Suppressor macrophage treated with lipopolysaccharide for 1 hour (primary cell): ENCODE results near the gene A1CF.
"Not testable (repeated sequence)": the region's sequence is repeated elsewhere in the genome, so short reads cannot be mapped to it uniquely, and the experiment has no call there.

Source experiments
- DNase-seq, 3 donors: peaks; one replicate each; pipeline ENCODE4 v3.0.0-alpha.2; 2020 to 2022

The A1CF gene

DNA sequence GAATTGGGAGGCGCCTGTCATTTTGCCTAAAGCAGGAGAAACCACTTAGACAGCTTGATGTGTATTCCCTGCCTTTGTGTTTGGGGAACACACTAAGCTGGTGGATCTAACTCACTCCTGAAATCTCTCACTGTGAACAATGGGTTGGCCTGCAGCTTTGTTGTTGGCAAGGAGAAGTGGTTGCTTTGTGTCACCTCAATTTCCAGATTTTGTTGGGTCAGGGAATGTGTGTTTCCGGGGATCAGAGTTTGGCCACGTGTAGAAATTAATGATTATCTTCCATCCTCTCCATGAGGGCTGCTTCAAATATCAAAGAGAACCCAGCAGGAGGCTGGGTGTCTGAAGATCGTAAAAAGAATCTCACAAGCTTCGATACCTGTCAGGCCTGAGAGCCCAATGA, 27.8 kb downstream of the A1CF start:
- no peak for DNase-seq

DNA sequence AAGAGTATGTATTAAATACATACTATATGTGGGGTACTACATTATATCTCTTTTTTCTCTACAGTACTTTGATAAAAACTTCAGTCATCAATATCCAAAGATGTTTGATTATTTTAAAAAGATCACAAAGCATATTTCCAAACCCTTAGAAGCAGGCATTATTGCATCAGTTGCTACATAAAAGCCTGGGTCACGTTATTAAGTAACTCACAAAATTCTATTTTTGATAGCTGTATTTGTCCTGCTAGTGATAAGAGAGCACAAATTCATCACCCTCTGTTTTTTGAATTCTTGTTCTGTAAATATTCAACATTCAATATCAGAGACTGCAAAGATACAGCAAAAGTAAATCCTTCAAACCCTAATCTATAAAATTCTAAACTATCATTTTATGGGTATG, 30.0 kb downstream of the A1CF start:
- no peak for DNase-seq

DNA sequence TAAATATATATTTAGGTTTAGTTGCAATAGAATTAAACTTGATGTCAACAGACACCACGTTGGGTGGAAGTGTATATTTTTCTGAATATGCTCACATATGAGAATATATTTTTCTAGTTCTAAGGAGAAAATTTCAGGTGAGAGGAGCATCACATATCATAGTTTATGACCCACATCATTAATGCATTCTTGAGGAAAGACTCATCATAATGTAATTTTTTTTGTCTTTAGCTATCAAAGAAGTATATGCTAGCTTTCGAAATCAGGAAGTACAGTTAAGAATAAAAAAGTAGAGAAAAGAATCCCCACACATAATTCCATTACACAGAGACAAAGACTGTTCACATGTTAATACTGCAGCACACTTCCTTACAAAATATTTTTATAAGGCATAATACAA, 30.4 kb downstream of the A1CF start:
- DNase-seq = no peak

DNA sequence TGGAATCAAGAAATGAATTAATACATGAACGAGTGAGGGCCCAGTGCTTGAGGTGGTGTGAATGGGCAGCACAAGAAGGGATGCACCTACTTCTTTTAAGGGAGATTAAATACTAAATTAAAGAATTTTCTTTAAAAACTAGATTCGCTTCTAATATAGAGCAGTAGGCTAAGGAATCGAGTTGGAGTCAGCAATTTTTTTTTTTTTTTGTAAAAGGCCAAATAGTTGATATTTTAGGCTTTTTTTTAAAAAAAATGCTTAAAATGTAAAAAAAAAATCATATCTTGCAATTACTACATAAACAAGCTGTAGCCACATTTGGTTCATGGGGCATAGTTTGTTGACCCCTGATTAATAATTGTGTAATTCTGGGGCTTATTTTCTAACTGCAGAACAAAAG, 31.9 kb downstream of the A1CF start:
- no peak for DNase-seq

DNA sequence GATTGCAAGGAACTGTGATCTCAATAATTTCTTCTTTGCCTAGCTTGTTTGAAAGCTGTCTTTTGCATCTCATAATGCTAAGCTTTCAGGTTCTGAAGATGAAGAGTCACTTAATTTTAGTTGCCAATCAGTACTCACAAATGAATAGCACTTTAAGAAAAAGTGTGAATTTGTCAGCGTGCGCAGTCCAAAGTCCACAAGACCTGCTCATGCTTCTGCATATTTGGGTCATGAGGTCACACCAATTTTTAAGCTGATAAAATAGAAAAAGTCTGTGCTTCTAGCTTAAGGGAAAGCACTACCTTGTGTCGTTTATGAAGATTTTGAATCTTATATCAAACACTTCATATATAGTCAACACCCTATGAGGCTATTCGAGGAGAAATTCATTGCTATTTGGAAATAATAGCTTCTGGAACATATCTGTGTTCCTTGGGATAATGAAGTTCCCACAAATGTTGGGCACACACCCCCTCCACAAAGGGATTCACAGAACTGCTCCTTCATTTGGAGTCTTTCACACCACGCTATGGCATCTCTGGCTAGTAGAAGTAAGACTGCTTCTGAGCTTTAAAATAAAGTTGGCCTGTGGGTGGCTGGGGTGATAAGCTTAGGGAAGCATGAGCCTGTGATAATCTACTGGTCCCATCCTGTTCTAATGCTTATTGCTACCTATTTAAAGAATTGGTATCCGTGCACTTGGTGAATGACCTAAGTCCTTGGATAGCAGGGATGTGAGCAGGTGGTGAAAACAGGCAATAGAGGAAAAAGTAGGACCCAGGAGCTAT, 33.3 kb downstream of the A1CF start:
- DNase-seq = no peak

DNA sequence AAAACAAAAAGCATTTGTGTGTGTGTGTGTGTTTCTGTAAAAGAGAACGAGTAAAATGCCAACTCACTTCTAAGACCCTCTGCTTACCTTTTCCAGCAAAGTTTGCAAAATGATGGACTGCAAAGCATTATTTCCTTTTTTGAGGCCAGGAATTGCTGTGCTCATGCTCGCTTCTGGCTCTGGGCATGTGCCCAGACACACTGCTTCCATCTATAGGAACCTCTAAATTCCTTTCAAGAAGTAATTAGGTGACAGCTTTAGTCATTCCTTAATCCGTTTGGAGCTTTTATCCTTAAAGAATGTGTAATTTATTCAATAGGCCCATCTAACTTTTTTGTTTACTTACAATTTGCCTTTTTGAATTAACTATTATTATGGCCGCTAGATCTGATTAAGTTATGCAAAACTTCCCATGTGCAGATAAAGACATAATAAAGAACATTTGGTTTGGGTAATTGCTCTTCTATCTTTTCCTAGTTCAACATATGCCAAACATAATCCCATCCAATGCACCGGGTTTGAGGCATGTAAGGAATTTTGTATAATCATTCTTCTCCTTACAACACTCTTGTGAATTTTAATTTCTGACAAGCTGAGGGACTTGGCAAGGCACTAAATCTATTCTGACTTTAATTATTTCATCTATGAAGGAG, 34.7 kb downstream of the A1CF start:
- no peak for DNase-seq

DNA sequence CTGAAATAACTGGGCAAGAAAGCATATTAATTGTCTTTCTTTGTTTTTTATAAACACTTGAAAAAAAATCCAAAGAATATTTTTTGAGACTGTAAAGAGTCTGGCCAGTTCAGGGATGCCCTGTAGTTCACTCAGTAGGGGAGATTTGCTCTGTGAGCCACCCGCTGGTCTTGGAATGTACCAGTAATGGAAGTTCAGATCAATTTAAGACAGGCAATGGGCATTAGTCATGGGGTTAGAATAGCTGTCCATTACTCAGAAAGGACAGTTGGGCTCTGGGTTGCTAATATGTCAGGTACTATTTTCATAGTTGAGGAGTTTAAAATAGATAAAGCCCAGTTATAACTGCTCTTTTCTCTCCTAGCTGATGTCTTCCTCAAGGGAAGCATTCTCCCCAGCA, 38.7 kb downstream of the A1CF start:
- no peak for DNase-seq

DNA sequence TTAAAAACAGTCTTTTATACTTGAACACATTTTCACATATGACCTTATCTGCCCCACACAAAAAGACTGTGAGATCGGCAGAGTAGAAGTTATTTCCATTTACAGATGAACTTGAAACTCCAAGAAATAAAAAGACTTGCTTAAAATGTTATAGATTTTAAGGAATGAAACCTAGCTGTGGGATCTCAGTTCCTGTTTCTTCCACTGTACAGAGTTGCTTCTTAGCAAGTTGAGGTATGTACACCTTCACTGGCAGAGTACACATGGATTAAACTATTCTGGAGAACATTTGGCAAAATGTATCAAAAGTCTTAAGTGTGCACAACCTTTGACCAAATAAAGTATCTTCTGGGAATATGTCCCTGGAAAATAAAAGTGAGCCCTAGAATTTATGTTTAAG, 48.3 kb downstream of the A1CF start:
- DNase-seq = no peak

DNA sequence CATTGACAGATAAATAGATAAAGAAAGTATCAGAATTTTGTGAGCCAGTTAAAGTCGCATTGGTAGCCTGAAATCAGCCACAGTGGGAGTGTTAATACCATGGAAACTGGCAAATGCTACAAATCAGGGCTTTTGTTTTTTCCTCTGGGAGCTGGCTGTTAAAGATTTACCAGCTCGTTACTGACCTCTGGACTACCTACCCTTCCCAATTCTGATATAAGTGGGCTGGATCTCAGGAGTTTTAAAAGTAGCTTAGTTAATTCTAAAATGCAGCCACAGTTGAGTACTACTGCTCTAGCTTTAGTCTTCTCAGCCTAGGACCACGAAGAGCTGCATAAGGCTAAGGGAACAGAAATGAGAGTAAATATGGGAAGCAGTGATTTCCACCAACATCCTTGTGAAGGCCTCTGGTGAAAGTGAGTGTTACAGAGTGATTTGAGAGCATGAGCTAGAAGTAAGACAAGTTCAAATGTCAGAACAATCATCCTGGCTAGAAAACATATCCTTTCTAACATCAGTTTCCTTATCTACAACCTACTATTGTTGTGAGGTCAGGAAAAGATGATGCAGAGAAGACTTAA, 53.2 kb downstream of the A1CF start:
- DNase-seq = no peak

DNA sequence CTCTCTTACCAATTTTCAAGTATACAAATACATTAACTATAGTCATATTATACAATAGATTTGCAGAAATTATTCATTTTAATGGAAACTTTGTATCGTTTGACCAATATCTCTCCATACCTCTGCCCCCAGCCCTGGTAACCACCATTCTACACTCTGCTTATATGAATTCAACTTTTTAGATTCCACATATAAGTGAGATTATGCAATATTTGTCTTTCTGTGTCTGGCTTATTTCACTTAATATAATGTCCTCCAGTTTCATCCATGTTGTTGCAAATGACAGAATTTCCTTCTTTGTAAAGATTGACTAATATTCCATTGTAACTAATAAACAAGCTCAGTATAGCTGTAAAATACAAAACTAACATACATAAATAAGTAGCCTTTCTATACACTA, 55.4 kb downstream of the A1CF start:
- DNase-seq = no peak

DNA sequence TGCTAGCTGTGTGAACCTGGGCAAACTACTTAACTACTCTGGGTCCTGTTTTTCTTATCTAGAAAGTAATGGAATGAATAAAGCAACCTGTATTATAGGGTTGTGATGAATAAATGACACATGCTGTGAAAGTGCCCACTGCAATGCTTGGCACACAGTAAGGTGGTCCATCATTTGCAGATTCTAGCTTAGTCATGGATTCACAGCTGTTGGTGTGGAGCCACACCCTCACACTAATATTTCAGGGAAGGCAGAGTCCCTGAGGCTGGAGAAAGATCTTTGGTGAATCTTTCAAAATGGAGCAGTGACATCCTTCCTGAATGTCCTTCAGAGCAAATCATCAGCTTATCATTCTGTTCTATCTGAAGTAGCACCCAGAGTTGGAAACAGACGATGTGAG, 60.6 kb downstream of the A1CF start:
- DNase-seq = no peak

DNA sequence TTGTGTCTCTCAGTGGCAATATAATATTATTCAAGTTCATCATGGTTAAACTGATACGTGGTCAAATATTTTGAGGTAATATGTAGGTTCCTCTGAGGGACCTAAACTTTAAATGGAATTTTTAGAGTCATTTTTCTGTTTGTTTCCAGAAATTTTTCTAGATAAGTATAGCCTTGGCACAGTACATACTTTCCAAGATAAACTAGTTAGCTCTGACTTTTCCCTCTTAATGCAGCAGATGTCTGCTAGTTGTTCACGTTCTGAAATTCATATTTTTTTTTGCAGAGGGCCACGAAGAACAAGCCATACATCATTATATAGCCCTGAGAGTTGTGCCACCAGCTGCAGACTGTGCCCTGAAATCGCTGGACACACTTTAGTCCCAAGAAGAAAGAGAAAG, 61.6 kb downstream of the A1CF start:
- DNase-seq = no peak

DNA sequence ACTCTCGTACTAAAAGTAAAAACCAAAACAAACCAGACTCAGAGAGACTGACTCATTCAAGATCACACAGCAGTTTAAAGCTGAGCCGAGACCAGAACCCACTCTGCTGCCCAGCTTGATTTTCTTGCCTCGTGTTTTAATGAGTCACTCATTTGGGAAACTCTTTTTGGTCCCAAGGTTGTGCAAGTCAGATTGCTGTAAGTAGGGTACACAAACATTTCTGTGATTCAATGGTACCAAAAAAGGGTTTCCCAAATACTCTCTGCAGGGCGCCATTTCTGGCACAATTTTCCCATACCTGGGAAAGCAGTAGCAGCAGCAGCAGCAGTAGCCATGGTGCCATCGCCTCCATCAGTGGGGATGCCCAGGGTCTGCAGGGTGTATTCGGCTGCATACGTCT, 75.8 kb downstream of the A1CF start:
- DNase-seq = no peak

DNA sequence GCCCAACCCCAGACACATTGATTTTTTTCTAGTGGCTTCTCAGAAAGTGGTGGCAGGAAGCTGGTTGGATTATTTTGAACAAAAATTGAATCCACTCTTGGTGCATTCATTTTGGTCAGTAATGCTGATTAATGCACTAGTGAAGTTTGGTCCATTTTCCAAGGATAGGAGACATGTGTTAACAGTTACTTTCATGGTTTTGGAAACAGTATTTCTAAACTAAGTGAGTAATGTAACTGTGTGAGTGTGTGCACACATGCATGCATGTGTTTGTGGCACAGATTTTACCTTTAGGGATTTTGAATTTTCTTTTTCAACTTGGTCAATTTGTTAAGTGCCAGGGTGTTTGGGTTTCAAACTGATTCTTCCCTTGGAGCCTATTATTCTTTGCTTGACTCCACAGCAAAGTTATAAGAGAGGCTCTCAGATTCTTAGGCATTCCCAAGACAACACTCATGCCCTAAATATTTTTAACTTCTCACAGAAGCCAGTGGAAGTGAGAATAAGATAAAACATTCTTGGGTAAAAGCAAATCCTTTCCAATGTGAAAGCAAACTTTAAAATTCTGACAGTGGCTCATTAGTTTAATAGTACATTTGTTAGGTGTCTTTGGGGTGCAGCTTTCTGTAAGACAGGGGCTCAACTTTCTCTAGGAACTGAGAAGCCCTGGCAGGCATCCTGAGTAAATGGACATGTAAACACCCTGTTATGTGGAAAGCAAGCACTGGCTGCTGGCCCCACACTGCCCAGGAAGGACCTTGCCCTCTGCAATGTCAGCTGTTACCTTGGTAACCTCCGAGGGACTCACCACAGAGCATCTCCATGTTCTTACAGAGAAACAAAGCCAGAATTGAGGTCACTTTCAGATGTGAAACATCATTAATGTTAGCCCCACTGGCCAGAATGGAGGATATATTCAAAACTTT, 77.3 kb downstream of the A1CF start:
- DNase-seq = no peak

DNA sequence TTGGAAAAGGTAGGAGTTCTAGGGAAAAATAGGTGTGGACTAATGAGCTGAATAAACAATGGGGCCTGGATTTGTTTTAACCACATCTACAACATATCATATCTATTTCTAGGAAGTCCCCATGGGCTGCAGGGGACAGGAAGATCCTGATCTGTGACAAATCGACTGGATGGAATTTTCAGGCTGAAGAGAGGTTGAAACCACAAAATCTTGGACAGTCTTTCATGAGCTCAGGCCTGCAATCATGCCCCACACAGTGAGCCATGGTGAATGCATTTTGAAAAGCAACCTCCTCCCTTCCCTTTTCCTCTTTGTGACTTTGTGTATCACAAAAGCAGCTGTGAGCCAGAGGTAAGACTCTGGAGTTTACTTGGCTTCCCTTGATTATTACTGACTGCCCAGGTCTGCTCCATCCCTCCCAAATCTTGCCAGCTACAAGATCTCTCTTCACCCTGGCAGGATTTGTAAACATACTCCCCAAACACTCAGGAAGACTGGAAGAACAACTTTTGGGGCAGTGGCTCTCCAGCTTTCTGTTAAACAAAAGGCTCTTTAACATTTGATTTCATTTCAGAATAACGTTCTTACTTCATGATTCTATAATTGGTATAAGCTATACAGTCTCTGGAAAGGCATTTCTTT, 79.3 kb downstream of the A1CF start:
- DNase-seq = no peak

DNA sequence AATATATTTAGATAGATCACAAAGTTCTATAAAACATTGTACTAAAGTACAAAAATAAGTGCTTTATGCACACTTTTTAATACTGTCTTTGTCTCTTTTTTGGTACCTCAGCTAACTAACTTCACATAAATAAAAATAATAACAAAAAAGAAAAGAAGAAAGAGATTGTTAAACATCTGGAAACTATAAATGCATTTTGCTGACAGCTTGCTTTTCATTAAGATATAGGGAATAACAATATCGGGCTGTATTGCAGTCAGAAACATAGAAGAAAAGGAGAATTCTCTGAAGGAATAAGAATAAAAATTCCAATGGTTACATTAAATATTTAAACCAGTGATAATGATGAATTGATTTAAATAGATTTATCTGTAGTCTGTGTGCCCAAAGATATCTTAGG, 85.8 kb downstream of the A1CF start:
- DNase-seq = no peak

DNA sequence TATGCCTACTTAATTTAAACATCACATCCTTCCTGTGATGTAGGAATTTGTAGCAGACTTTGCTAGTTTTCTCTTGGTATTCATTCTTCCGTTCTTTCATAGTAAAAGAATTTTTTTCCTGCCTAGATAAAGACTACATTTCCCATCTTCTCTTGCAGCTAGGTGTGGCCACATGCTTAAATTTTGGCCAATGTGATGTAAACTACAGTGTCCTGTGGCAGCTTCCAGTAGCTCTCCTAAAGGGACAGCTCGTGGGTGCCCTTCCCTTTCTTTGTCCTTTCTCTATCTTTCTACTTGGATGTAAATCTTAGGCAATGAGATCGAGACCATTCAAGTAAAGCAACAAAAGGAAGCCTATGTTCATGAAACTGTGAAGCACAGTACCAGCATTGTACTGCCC, 87.1 kb downstream of the A1CF start:
- DNase-seq = no peak

DNA sequence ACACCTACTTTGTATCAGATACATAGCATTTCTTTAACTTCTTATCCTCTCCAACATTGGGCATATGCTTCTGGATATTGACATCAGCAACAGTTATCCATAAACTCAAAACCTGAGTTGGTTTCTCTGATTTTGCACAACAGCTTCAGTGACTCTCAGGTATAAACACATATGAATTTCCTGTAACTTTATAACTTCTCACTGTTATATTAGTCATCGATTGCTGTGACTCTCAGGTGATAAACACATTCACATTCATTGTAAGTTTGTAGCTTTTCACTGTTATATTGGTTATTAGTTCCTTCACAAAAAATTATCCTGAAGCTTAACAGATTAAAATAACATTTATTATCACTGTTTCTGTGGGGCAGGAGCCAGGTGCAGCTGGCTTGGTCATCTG, 88.7 kb downstream of the A1CF start:
- no peak for DNase-seq

DNA sequence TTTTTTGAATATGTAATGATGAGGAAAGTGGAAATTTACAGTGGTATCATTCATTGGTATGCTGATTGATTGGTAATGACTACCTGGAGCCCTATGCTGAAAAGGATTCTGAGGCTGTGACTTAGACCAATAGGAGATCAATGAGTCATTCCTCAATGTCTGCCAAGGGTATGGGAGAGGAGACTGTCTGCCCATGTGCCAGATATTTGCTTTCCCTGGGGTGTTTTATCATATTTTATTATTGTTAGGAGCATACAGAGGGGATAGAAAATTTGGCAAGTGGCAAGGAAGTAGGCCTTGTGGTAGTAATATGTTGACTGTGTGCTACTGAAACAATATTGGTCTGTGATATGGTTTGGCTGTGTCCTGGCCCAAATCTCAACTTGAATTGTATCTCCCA, 90.9 kb downstream of the A1CF start:
- no peak for DNase-seq

DNA sequence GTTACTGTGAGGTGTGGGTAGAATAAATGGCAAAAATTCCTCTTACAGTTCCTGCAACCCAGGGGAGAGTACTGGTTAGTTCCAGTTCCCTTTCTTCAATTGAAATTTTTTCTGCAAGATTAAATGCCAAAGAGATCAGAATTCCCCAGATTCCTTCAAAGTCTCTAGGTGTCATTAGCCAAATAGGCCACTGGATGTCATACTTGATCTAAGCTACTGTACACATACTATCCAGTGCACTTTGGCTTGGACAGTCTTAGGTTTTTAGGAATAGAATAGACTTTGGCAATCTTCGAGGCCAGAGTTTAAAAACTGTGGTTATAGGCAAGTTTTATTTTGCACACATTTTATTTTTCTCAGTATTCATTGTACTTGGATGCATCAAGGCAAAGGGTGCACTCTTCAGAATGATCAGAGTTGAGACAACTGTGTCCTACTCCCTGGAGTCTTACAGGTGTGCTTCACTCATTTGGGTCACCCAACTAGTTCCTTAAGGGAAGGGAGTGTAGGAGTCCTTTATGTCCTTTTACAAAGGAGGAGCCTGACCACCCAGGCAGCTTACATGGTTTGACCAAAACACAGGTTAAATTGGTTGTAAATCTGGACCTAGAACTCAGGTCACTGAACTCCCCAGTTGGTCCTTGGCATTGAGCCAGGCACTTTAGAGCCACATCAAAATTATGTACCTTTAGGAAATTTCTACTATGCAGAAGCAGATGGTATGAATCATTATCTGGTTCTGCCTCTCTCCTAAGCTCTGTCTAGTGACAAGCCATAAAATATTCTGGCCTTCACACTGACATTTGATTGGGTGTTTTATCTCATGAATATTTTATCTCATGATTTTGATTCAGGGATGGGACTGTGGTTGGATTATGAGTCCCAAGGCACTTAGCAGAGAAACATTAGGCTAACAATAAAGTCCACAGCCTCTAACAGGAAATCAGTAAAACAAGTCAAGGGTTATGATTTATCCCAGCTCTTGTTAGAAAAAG, 96.2 kb downstream of the A1CF start:
- peak; percentile 6 to 38 (median 9) for DNase-seq

DNA sequence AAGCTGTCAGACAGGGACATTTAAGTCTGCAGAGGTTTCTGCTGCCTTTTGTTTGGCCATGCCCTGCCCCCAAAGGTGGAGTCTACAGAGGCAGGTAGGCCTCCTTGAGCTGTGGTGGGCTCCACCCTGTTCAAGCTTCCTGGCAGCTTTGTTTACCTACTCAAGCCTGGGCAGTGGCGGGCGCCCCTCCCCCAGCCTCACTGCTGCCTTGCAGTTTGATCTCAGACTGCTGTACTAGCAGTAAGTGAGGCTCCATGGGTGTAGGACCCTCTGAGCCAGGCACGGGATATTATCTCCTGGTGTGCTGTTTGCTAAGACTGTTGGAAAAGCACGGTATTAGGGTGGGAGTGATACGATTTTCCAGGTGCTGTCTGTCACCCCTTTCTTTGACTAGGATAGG, 97.5 kb downstream of the A1CF start:
- DNase-seq = not testable (repeated sequence)

DNA sequence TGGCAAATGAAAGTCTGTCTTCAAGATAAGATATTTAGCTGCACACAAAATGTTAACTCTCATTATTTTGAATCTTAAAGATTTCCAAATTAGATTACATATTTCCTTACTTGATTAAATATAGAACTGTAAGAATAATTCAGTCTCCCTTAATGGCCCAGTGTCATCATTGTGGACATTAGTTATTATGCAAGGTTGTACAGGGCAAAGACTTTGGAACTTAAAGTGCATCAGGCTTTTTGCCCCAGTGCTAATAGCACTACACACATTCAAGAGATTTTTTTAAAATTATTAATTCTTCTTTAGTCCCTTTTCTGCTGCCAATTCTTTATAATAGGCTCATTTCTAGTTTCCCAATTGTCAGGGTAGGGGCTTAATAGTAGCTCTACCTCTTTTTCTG, 103.4 kb downstream of the A1CF start:
- not testable (repeated sequence) for DNase-seq
